ENCODE results near the gene REPS2.
A peak's percentile ranks its signal among the peaks of the same experiment; 100 is the strongest.

REPS2 gene

GRCh38 chrX:17007134-17007768 lies 60.8 kb downstream of the REPS2 start:
- DNase-seq: peak; percentile 32 to 57

GRCh38 chrX:17009856-17010625 lies 63.6 kb downstream of the REPS2 start:
- DNase-seq: no peak

GRCh38 chrX:17012465-17012864 lies 66.0 kb downstream of the REPS2 start:
- DNase-seq: no peak

- no peak for DNase-seq
Measured at GRCh38 chrX:17014216-17014615, 67.8 kb downstream of the REPS2 start.

- no peak for DNase-seq
Measured at GRCh38 chrX:17017134-17017533, 70.7 kb downstream of the REPS2 start.

GRCh38 chrX:17020356-17020755 lies 73.9 kb downstream of the REPS2 start:
- DNase-seq: no peak

GRCh38 chrX:17020851-17021821 lies 74.7 kb downstream of the REPS2 start:
- peak in 1 of 2 experiments; percentile 5 for DNase-seq

GRCh38 chrX:17021851-17022604 lies 75.6 kb downstream of the REPS2 start:
- DNase-seq: no peak

GRCh38 chrX:17023661-17024060 lies 77.2 kb downstream of the REPS2 start:
- DNase-seq: no peak

- DNase-seq: peak in 1 of 2 experiments; percentile 72
Measured at GRCh38 chrX:17024886-17025285, 78.4 kb downstream of the REPS2 start.

GRCh38 chrX:17025621-17026302 lies 79.3 kb downstream of the REPS2 start:
- no peak for DNase-seq

- DNase-seq: no peak
Measured at GRCh38 chrX:17027931-17028330, 81.5 kb downstream of the REPS2 start.

- DNase-seq: no peak
Measured at GRCh38 chrX:17028356-17028755, 81.9 kb downstream of the REPS2 start.

GRCh38 chrX:17030092-17030491 lies 83.6 kb downstream of the REPS2 start:
- DNase-seq: no peak

- DNase-seq: no peak
Measured at GRCh38 chrX:17030580-17031270, 84.3 kb downstream of the REPS2 start.

- DNase-seq: no peak
Measured at GRCh38 chrX:17031827-17032226, 85.4 kb downstream of the REPS2 start.

GRCh38 chrX:17032351-17032750 lies 85.9 kb downstream of the REPS2 start:
- no peak for DNase-seq

GRCh38 chrX:17033225-17033624 lies 86.8 kb downstream of the REPS2 start:
- no peak for DNase-seq

- no peak for DNase-seq
Measured at GRCh38 chrX:17035111-17035510, 88.7 kb downstream of the REPS2 start.

- DNase-seq: no peak
Measured at GRCh38 chrX:17036171-17036961, 89.9 kb downstream of the REPS2 start.
